Lung (tissue), 12 donors: ENCODE measurements around the gene PKD2L1. TPM values are rescaled to one million over a fixed set of nuclear protein-coding genes. Genes with fewer than 3 reads are reported as not detected.
"Not testable (repeated sequence)": the region's sequence is repeated elsewhere in the genome, so short reads cannot be mapped to it uniquely, and the experiment has no call there.

Experiments used
- ATAC-seq: fragments of 200-7000 bp; cut with Tn5 transposase; one replicate; pipeline ENCODE4 v1.9.1; 2020; ENCODE audit warnings: moderate number of reproducible peaks; ENCODE audit not compliant: insufficient read depth, low FRiP score
- DNase-seq, 3 donors: peaks; one replicate each; pipeline ENCODE4 v3.0.0-alpha.2; 2013 to 2017
- H3K27ac ChIP-seq, 2 donors: one replicate each; pipeline ENCODE4 v1.5.1; 2013; ENCODE audit warnings: mild to moderate bottlenecking in 2 of 2, moderate library complexity in 2 of 2, control low read depth in 1 of 2, inconsistent platforms in 1 of 2, low read depth in 1 of 2, low read length in 1 of 2
- H3K27me3 ChIP-seq, 3 donors: one replicate each; pipeline ENCODE4 v1.5.1; 2013; ENCODE audit warnings: low read length in 2 of 3; ENCODE audit not compliant: control insufficient read depth in 3 of 3, insufficient read depth in 3 of 3
- H3K36me3 ChIP-seq, 4 donors: one replicate each; pipeline ENCODE4 v1.5.1; 2013; ENCODE audit warnings: low read length in 4 of 4, mild to moderate bottlenecking in 1 of 4, moderate library complexity in 1 of 4; ENCODE audit not compliant: control insufficient read depth in 4 of 4, insufficient read depth in 4 of 4
- H3K4me1 ChIP-seq, 5 donors: one replicate each; pipeline ENCODE4 v1.5.1; 2013; ENCODE audit warnings: low read length in 5 of 5, mild to moderate bottlenecking in 2 of 5, moderate library complexity in 1 of 5; ENCODE audit not compliant: control insufficient read depth in 5 of 5, insufficient read depth in 5 of 5
- H3K4me3 ChIP-seq: one replicate; pipeline ENCODE4 v1.5.1; 2013; ENCODE audit warnings: mild to moderate bottlenecking, control low read depth, moderate library complexity
- H3K9ac ChIP-seq, 2 donors: one replicate each; pipeline ENCODE4 v1.5.1; 2013; ENCODE audit warnings: low read length in 2 of 2, control low read depth in 1 of 2; ENCODE audit not compliant: insufficient read depth in 1 of 2
- H3K9me3 ChIP-seq, 4 donors: one replicate each; pipeline ENCODE4 v1.5.1; 2013; ENCODE audit warnings: low read length in 3 of 4, mild to moderate bottlenecking in 1 of 4, moderate library complexity in 1 of 4; ENCODE audit not compliant: control insufficient read depth in 4 of 4, insufficient read depth in 3 of 4
- WGBS, 2 donors: extraction: QIAGEN DNeasy Blood & Tissue Kit; methylation state at CpG; one replicate each; pipeline ENCODE4 v1.1.7; 2013; 5-methylcytosine and 5-hydroxymethylcytosine counted together
- polyA plus RNA-seq, 2 donors: library from polyadenylated mRNA; stranded (reverse); fragments of 200-250 nt; gene quantifications; one replicate each; pipeline ENCODE4 v1.2.1, GENCODE V29; 2013
- total RNA-seq, 2 donors: library from RNA; depleted of rRNA in 1 of 2; stranded (reverse); fragments of >200 nt in 1 of 2; gene quantifications; one replicate each; pipeline ENCODE4 v1.2.1, GENCODE V29; 2014 to 2021
- TF ChIP-seq, protein P1 (sequence below): IDR thresholded peaks from 2 replicates; pipeline ENCODE4 v1.5.1; 2012; ENCODE audit warnings: mild to moderate bottlenecking; ENCODE audit errors: control extremely low read depth, extremely low read depth
- donor health status: control.
- donor health status: control.
- donor health status: Bipolar disorder and iron deficiency.
- donor health status: healthy.
- donor health status: DM: yes; HTN: yes; CAD: no.

PKD2L1 gene
- total and polyA plus RNA-seq, 4 donors = 0.46 to 1.5 (median 1.0) TPM

DNA sequence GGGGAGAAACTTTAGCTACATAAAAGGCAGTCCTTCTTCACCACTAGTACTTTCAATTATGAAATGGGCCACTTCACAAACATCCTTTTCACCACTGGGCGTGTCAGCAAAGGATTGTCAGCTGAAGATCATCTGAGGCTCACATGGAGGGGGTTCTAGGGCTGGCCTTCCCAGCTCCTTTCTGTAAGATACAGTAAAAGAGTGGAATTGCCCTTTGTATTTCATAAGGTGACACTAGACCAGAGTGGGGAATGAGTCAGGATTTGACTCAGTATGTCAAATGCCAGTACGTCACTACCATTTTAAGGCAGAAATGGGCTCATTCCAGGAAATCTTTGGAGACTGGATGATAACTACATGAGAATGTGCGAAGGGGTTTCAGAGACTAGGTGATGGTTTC is 22.3 kb downstream of the PKD2L1 start:
- Histone ChIP-seq H3K9me3 (no peaks in the 10 kb centered on the region), H3K9ac (no peak overlapping the region), H3K27me3 (peaks cover 0 to 20% (median 17%) of the 10 kb centered on the region in 3 donors), H3K4me3 (no peak overlapping the region), H3K4me1 (no peaks in the 10 kb centered on the region), H3K36me3 (no peaks in the 10 kb centered on the region), H3K27ac (no peak overlapping the region)
- 86 to 92% methylated on average over 3 of the region's 3 CpGs for WGBS, 2 donors
- no peak for DNase-seq
- TF ChIP-seq, protein P1, sequence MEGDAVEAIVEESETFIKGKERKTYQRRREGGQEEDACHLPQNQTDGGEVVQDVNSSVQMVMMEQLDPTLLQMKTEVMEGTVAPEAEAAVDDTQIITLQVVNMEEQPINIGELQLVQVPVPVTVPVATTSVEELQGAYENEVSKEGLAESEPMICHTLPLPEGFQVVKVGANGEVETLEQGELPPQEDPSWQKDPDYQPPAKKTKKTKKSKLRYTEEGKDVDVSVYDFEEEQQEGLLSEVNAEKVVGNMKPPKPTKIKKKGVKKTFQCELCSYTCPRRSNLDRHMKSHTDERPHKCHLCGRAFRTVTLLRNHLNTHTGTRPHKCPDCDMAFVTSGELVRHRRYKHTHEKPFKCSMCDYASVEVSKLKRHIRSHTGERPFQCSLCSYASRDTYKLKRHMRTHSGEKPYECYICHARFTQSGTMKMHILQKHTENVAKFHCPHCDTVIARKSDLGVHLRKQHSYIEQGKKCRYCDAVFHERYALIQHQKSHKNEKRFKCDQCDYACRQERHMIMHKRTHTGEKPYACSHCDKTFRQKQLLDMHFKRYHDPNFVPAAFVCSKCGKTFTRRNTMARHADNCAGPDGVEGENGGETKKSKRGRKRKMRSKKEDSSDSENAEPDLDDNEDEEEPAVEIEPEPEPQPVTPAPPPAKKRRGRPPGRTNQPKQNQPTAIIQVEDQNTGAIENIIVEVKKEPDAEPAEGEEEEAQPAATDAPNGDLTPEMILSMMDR = no peak
- ATAC-seq = peak; percentile 34

GRCh38 chr10:100306861-100307260 is 23.2 kb downstream of the PKD2L1 start:
- Histone ChIP-seq H3K4me3 (no peak overlapping the region), H3K4me1 (no peaks in the 10 kb centered on the region), H3K27ac (no peak overlapping the region), H3K9ac (no peak overlapping the region), H3K9me3 (no peaks in the 10 kb centered on the region), H3K36me3 (no peaks in the 10 kb centered on the region), H3K27me3 (peaks cover 0 to 18% (median 14%) of the 10 kb centered on the region in 3 donors)
- ATAC-seq (no peak), DNase-seq (no peak)
- TF ChIP-seq, protein P1 = no peak
- 86 to 98% methylated on average over 5 of the region's 5 CpGs for WGBS, 2 donors

DNA sequence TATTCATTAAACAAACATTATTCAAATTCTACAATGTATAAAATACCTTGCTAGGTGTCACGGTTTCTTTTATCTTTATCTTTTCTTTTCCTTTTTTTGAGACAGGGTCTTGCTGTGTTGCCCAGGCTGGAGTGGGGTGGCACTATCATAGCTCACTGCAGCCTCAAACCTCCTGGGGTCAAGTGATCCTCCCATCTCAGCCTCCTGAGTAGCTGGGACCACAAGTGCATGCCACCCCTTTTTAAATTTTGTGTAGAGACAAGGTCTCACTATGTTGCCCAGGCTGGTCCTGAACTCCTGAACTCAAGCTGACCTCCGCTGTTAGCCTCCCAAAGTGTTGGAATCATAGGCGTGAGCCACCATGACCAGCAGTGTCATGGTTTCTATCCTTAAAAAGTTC is 25.6 kb downstream of the PKD2L1 start:
- Histone ChIP-seq H3K36me3 (no peaks in the 10 kb centered on the region), H3K4me1 (no peaks in the 10 kb centered on the region), H3K9me3 (peaks cover 0 to 2% (median 0%) of the 10 kb centered on the region in 4 donors), H3K27me3 (peaks cover 0 to 13% (median 11%) of the 10 kb centered on the region in 3 donors), H3K4me3 (no peak overlapping the region), H3K9ac (no peak overlapping the region), H3K27ac (no peak overlapping the region)
- TF ChIP-seq, protein P1 = no peak
- 91 to 94% methylated on average over 3 of the region's 3 CpGs for WGBS, 2 donors
- no peak for ATAC-seq
- DNase-seq = no peak

DNA sequence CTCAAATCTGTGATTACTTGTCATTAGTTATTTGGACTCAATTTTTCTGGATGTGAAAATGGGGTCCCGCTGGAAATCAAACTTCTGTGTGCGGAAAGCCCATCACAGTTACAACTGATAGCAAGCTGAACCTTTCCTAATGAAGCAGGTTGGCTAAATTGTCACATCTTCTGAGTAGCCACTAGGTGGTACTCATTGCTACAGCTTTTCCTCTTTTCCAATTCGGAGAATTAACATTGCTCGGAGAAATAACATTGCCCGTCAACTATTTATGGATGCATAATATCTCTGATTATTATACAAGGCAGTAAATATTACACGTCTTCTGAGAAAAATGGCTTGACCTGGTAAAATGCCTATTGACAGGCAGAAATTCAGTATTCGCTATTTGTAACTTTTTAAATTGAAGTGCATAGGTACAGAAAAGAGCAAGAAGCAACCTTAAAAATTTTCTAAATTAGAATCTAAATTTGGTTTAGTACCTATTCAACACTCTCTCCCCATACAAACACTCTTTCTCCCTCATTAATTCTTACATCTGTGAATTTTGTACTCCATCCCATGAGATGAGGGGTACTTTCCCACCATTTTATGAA is 26.2 kb downstream of the PKD2L1 start:
- peaks cover 0 to 2% (median 0%) of the 10 kb centered on the region in 4 donors for H3K9me3 ChIP-seq
- peak in 2 of 3 donors; percentile 11 to 20 for DNase-seq
- H3K27ac ChIP-seq = no peak overlapping the region
- H3K4me3 ChIP-seq = no peak overlapping the region
- peaks cover 0 to 13% (median 11%) of the 10 kb centered on the region in 3 donors for H3K27me3 ChIP-seq
- no peak overlapping the region for H3K9ac ChIP-seq
- TF ChIP-seq, protein P1 = peak; percentile 20
- 28 to 37% methylated on average over 7 of the region's 7 CpGs for WGBS, 2 donors
- no peaks in the 10 kb centered on the region for H3K36me3 ChIP-seq
- H3K4me1 ChIP-seq = no peaks in the 10 kb centered on the region
- ATAC-seq = no peak

- not testable (repeated sequence) for H3K27ac ChIP-seq, H3K9ac ChIP-seq, DNase-seq, H3K36me3 ChIP-seq, ATAC-seq, H3K4me1 ChIP-seq, H3K9me3 ChIP-seq, H3K4me3 ChIP-seq
- WGBS, 2 donors = 58 to 76% methylated on average over 5 of the region's 5 CpGs
- H3K27me3 ChIP-seq = peaks cover 0 to 13% (median 6%) of the 10 kb centered on the region in 3 donors
Measured at GRCh38 chr10:100301123-100301522, 28.9 kb downstream of the PKD2L1 start.
